ENCODE measurements around the gene RFNG. TPM values are rescaled to one million over a fixed set of nuclear protein-coding genes. Genes with fewer than 3 reads are reported as not detected.
A peak's percentile ranks its signal among the peaks of the same experiment; 100 is the strongest.

RFNG gene
- total and polyA plus RNA-seq, 2 of the 13 experiments (the other 11 are each of a cell fraction or from before 2014, with no cell fraction given): 61.4 to 64.0 TPM

- TF ChIP-seq ZNF879 (CRISPR knock-in tag; IDR thresholded peaks at IDR 0.05) (peak; percentile 28; the same call in 1 of the 2 replicates), ZNF672 (CRISPR knock-in tag; IDR thresholded peaks at IDR 0.05) (no peak), ZSCAN12 (CRISPR knock-in tag; IDR thresholded peaks at IDR 0.05) (no peak; the same call in 1 of the 2 replicates), TP53 (CRISPR knock-in tag; conservative IDR thresholded peaks at IDR 0.05) (no peak), ZIK1 (CRISPR knock-in tag; IDR thresholded peaks at IDR 0.05; ENCODE audit: borderline replicate concordance, low read depth) (no peak; the same call in 1 of the 2 replicates), TFDP2 (CRISPR knock-in tag; IDR thresholded peaks at IDR 0.05) (no peak), HNRNPL (IDR thresholded peaks at IDR 0.05; ENCODE audit: low read depth, low read length) (peak; percentile 83; the same call in 1 of the 2 replicates), TIGD3 (CRISPR knock-in tag; IDR thresholded peaks at IDR 0.05; ENCODE audit: borderline replicate concordance) (0 out of 2 replicates have a peak, but pooled peaks have one; percentile 39), ZNF256 (CRISPR knock-in tag; conservative IDR thresholded peaks at IDR 0.05) (no peak), ZNF782 (CRISPR knock-in tag; IDR thresholded peaks at IDR 0.05; ENCODE audit: borderline replicate concordance) (peak; percentile 87; the same call in 1 of the 2 replicates), ZNF282 (IDR thresholded peaks at IDR 0.05; ENCODE audit: partially characterized antibody) (no peak), PLRG1 (conservative IDR thresholded peaks at IDR 0.05) (no peak), E2F2 (CRISPR knock-in tag; IDR thresholded peaks at IDR 0.05; ENCODE audit: borderline replicate concordance) (no peak), SOX5 (CRISPR knock-in tag; IDR thresholded peaks at IDR 0.05; ENCODE audit: borderline replicate concordance) (no peak), HOXD1 (CRISPR knock-in tag; IDR thresholded peaks at IDR 0.05) (0 out of 2 replicates have a peak, but pooled peaks have one; percentile 39), RBM22 (optimal IDR thresholded peaks at IDR 0.05; ENCODE audit: low read length) (peak; percentile 20), FIP1L1 (IDR thresholded peaks at IDR 0.05; ENCODE audit: borderline replicate concordance, insufficient read depth, low read depth, low read length) (0 out of 2 replicates have a peak, but pooled peaks have one; percentile 59), MEIS1 (CRISPR knock-in tag; IDR thresholded peaks at IDR 0.05; ENCODE audit: borderline replicate concordance) (peak; percentile 79), ZNF546 (CRISPR knock-in tag; conservative IDR thresholded peaks at IDR 0.05) (no peak), ZZZ3 (CRISPR knock-in tag; IDR thresholded peaks at IDR 0.05; ENCODE audit: borderline replicate concordance) (peak; percentile 65; the same call in 1 of the 2 replicates), CEBPG (CRISPR knock-in tag; IDR thresholded peaks at IDR 0.05) (no peak)
Measured at GRCh38 chr17:82097184-82097918, 45.7 kb upstream of the RFNG start (continued).
